Amygdala (tissue), 56 donors: ENCODE results near the gene CHST11.
"Not testable (repeated sequence)": the region's sequence is repeated elsewhere in the genome, so short reads cannot be mapped to it uniquely, and the experiment has no call there.

Experiments
- DNase-seq, 56 donors: peaks; one replicate each; lab custom pipeline; 2025; lab: John Stamatoyannopoulos, UW

Gene CHST11

GRCh38 chr12:104519190-104520019, 62.7 kb downstream of the CHST11 start:
- DNase-seq = no peak

GRCh38 chr12:104520242-104520900, 63.6 kb downstream of the CHST11 start:
- no peak for DNase-seq

GRCh38 chr12:104521731-104522130, 65.0 kb downstream of the CHST11 start:
- no peak for DNase-seq

- DNase-seq = no peak
Measured at GRCh38 chr12:104522985-104523722, 66.4 kb downstream of the CHST11 start.

GRCh38 chr12:104524034-104524832, 67.5 kb downstream of the CHST11 start:
- DNase-seq = no peak

DNA sequence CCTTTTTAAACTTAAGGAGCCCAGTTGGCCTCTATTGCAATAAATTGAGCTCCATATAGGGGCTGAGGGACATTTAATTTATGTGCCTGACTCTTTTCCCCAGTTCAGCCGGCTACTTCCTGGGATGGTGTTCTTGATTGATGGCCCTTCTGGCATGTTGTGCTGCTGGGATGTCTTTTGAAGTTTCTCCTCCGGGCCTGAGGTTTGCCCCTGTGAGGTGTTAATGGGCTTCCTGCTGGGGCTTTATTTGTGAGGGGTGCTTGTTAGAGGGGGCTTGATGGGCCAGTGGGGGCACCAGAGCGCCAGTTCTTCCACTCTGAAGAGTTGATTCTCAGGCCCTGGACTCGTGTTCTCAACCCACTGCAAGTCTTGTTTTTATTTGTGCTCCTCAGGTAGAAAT, 69.6 kb downstream of the CHST11 start:
- no peak for DNase-seq

GRCh38 chr12:104526751-104527150, 70.0 kb downstream of the CHST11 start:
- DNase-seq = no peak

DNA sequence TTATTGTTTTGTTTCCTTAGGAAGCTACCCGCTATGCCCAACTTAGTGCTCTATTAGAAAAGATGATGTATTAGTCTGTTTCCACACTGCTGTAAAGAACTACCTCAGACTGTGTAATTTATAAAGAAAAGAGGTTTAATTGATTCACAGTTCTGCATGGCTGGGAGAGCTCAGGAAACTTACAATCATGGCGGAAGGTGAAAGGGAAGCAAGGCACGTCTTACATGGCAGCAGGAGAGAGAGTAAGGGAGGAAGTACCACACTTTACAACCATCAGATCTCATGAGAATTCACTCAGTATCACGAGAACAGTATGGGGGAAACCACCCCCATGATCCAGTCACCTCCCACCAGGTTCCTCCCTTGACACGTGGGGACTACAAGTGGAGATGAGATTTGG, 70.9 kb downstream of the CHST11 start:
- not testable (repeated sequence) for DNase-seq

DNA sequence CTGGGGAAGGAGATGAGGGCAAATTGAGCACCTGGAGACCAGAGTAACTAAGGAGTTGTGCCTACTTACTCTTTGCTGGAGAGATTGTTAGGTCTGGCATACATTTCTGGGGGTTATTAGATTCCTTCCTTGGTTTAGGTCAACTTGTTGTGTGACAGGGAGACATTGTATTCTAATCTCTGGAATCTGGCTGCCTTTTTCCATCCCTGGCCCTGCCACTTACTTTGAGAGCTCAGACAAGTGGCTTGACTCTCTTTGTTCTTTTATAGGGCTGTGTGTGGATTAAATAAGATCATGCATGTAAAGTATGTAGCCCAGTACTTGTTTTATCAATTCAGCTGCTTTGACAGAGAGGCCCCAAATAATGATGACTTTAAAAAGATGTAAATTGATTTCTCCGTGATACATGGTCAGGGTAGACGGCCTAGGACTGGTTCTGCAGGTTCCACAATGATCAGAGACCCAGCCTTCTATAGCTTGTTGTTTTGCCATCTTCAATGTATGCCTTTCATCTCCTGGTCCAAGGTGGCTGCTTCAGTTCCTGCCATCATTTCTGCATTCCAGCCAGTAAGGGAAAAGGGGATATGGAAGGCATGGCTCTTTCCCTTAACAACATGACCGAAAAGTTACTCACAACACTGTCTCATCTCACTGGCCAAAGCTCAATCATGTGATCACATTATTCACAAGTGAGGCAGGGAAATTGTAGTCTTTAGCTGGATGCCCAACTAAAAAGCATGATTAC, 72.6 kb downstream of the CHST11 start:
- DNase-seq = no peak

DNA sequence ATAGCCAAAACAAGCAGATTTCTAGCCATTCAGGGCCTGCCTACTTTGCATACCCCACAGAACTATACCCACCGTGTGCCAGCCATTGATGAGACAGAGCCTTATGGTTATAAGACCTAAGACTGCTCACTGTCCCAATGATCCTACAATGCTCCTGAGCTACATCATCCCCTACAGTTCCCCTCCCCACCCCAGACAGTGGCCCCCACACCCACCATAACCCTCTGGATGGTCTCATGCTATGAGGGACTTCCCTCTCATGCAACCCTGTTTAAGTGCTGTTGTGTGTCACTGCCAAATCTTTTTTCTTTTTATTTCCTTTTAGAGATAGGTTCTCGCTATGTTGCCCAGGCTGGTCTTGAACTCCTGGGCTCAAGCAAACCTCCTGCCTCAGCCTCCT, 75.9 kb downstream of the CHST11 start:
- no peak for DNase-seq

- no peak for DNase-seq
Measured at GRCh38 chr12:104533134-104533533, 76.4 kb downstream of the CHST11 start.

DNA sequence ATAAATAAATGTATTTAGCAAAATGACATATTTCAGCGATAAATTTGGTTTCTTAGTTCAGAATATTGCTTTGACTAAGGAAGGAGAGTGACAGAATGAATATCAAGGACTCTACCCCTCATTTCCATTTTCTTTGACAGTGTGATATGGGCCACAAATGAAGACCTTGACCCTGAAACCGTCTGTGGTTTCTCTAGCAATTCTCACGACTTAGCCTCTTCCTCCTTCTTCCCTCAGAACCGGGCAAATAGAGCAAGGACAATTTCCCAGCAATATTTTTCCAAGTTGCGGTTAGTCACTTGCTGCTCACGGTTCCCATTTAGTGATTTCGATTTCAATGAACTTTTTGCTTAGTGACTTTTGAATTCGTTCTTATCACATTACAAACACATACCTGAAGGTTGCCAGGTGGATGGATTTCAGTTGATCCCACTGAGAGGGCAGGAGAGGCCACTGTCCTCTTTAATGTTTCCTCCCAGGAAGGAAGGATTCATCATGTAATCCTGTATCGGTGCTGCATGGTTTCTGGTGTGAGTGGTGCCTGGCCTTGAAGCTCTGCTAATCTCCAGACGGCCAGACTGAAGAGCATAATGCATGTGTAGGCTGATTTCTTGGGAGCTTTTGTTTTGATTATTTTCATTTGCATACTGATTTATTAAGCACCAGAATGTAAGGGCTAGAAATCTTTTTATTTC, 77.6 kb downstream of the CHST11 start:
- DNase-seq = no peak

DNA sequence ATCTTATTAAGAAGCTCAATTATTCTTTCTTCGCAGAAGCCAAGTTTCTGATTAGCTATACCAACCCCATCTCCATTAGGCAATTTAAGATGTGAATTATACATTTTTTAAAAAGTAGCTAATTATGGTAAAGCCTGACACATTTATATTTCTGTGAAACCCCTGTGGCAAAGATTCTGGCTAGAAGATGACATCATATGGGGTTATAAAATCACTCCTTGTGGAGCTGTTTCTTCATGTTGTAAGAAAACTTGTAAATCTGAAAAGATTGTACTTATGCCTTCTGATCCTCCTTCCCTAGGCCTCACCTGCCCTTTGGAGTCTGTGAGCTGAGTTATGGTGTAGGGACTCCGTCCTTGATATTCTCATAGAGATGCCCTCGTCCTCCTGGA, 78.1 kb downstream of the CHST11 start:
- DNase-seq = no peak

GRCh38 chr12:104535369-104535768, 78.6 kb downstream of the CHST11 start:
- no peak for DNase-seq

GRCh38 chr12:104536841-104537240, 80.1 kb downstream of the CHST11 start:
- no peak for DNase-seq

DNA sequence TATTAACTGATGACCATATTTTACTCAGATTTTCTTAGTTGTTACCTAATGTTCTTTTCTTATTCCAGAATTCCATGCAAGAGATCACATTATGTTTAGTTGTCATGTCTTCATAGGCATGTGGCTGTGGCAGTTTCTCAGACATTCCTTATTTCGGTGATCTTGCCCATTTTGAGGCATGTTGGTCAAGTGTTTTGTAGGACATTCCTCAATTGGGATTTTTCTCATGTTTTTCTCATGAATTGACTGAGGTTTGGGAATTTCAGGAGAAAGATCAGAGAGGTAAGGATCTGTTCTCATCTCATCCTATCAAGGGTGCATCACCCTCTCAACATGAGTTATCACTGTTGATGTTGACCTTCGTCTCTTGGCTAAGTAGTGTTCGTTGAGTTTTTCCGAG, 81.3 kb downstream of the CHST11 start:
- no peak for DNase-seq

GRCh38 chr12:104538891-104539462, 82.2 kb downstream of the CHST11 start:
- no peak for DNase-seq

DNA sequence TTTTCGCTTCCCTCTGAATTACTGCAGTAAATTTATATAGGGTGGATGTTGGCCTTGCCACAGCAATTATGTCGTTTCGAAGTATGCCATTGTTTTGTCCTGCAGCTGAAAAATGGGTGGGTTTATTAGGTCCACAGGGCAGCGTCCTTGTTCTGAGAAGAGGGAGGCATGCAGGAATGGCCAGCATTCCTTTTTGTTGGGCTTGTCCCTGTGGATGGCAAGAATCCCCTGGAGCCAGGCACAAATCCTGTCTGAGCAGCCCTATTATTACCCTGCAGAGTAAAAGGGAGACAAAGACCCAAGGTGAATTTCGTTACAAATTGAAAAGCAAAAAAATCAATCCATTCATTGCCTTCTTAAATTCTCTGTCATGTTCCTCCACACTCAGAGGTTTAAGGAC, 88.1 kb downstream of the CHST11 start:
- DNase-seq = no peak

- peak in 7 of 56 donors; percentile 3 to 43 (median 11) for DNase-seq
Measured at GRCh38 chr12:104546575-104546974, 89.8 kb downstream of the CHST11 start.
